HG03460 (cell line): Measurements from ENCODE around the gene SLC22A15.

Experiments
- ATAC-seq: cut with Tn5 transposase; IDR thresholded peaks from one replicate; pipeline ENCODE4 v1.9.1; 2021; ENCODE audit not compliant: unreplicated experiment

SLC22A15 gene

GRCh38 chr1:116099379-116099778, 123.1 kb downstream of the SLC22A15 start:
- ATAC-seq = no peak

GRCh38 chr1:116099919-116100318, 123.6 kb downstream of the SLC22A15 start:
- no peak for ATAC-seq

- ATAC-seq = no peak
These were observed 128.4 kb downstream of the SLC22A15 start for GRCh38 chr1:116104667-116105066.

GRCh38 chr1:116105996-116106395, 129.7 kb downstream of the SLC22A15 start:
- ATAC-seq = no peak

- ATAC-seq = no peak
These were observed 130.3 kb downstream of the SLC22A15 start for GRCh38 chr1:116106646-116107045.

GRCh38 chr1:116107371-116107770, 131.1 kb downstream of the SLC22A15 start:
- no peak for ATAC-seq

- ATAC-seq = peak; percentile 62
These were observed 134.5 kb downstream of the SLC22A15 start, which contains the start of gene MAB21L3 for GRCh38 chr1:116110567-116111523. MAB21L3 (plus strand) TSS chr1:116111399; CDS start chr1:116112616, 1,217 bp downstream.

- no peak for ATAC-seq
These were observed 135.3 kb downstream of the SLC22A15 start for GRCh38 chr1:116111524-116112021.

GRCh38 chr1:116112388-116113140, 136.3 kb downstream of the SLC22A15 start:
- ATAC-seq = no peak

GRCh38 chr1:116113615-116114014, 137.3 kb downstream of the SLC22A15 start:
- ATAC-seq = no peak

GRCh38 chr1:116115476-116116439, 139.4 kb downstream of the SLC22A15 start:
- ATAC-seq = no peak

- ATAC-seq = no peak
These were observed 142.2 kb downstream of the SLC22A15 start for GRCh38 chr1:116118471-116118870.
